Activated naive CD4-positive, alpha-beta T cell treated with anti-CD3 and anti-CD28 coated beads, Interleukin-2, amount 50 U/mL, for 24 hours (primary cell): ENCODE data around the gene TMEM150C.
"Not testable (repeated sequence)": the region's sequence is repeated elsewhere in the genome, so short reads cannot be mapped to it uniquely, and the experiment has no call there.

Source experiments
- H3K27ac Mint-ChIP-seq: one replicate; pipeline ENCODE4 v1.8.0; 2021; ENCODE audit warnings: mild to moderate bottlenecking, mixed read lengths
- H3K27me3 Mint-ChIP-seq: one replicate; pipeline ENCODE4 v1.8.0; 2021; ENCODE audit warnings: mixed read lengths
- H3K36me3 Mint-ChIP-seq: one replicate; pipeline ENCODE4 v1.8.0; 2021; ENCODE audit warnings: mixed read lengths
- H3K4me1 Mint-ChIP-seq: one replicate; pipeline ENCODE4 v1.8.0; 2021; ENCODE audit warnings: mixed read lengths
- H3K4me3 Mint-ChIP-seq: one replicate; pipeline ENCODE4 v1.8.0; 2021; ENCODE audit warnings: mild to moderate bottlenecking, mixed read lengths
- H3K9me3 Mint-ChIP-seq: one replicate; pipeline ENCODE4 v1.8.0; 2021; ENCODE audit warnings: mixed read lengths

TMEM150C gene

DNA sequence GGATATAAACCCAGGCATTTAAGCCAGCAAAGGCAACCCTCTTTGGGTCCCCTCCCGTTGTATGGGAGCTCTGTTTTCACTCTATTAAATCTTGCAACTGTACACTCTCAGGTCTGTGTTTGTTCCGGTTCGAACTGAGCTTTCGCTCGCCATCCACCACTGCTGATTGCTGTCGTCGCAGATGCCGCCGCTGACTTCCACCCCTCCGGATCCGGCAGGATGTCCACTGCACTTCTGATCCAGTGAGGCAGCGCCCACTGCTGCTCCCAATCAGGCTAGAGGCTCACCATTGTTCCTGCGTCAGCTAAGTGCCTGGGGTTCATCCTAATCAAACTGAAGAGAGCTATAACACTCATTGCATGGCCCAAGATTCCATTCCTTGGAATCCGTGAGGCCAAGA lies 82.2 kb downstream of the TMEM150C start:
- H3K27me3 Mint-ChIP-seq, result no peaks in the 10 kb centered on the region
- peaks cover 15% of the 10 kb centered on the region for H3K36me3 Mint-ChIP-seq
- no peaks in the 10 kb centered on the region for H3K4me1 Mint-ChIP-seq
- no peaks in the 10 kb centered on the region for H3K9me3 Mint-ChIP-seq
- H3K27ac Mint-ChIP-seq, result no peak overlapping the region
- no peak overlapping the region for H3K4me3 Mint-ChIP-seq

DNA sequence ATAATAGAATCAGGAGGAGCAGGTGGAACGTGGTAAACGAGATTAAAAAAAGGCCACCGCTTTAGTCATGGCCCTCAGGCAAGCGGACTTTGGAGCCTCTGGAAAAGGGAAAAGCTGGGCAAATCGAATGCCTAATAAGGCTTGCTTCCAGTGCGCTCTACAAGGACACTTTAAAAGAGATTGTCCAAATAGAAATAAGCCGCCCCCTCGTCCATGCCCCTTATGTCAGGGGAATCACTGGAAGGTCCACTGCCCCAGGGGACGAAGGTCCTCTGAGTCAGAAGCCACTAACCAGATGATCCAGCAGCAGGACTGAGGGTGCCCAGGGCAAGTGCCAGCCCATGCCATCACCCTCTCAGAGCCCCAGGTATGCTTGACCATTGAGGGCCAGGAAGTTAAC lies 84.3 kb downstream of the TMEM150C start:
- H3K4me3 Mint-ChIP-seq, H3K27ac Mint-ChIP-seq, H3K9me3 Mint-ChIP-seq, H3K4me1 Mint-ChIP-seq, H3K27me3 Mint-ChIP-seq: not testable (repeated sequence)
- H3K36me3 Mint-ChIP-seq, result peaks cover 13% of the 10 kb centered on the region

DNA sequence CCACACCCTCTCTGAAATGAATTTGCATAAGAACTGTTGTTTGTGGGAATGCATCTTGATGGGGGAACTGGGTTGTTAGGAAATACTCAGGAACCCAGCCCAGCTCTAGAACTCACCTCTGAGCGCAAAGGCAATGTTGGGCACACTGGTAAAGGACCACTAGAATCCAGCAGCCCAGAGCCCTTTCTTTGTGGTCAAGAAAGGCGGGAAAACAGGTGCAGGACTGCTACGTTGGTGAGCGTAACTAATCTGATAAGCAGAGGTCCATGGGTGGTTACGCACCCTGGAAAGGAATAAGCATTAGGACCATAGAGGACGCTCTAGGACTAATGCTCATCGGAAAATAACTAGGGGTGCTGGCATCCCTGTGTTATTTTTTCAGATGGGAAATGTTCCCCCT lies 85.9 kb downstream of the TMEM150C start:
- not testable (repeated sequence) for H3K27ac Mint-ChIP-seq, H3K4me3 Mint-ChIP-seq, H3K9me3 Mint-ChIP-seq, H3K36me3 Mint-ChIP-seq, H3K4me1 Mint-ChIP-seq, H3K27me3 Mint-ChIP-seq

DNA sequence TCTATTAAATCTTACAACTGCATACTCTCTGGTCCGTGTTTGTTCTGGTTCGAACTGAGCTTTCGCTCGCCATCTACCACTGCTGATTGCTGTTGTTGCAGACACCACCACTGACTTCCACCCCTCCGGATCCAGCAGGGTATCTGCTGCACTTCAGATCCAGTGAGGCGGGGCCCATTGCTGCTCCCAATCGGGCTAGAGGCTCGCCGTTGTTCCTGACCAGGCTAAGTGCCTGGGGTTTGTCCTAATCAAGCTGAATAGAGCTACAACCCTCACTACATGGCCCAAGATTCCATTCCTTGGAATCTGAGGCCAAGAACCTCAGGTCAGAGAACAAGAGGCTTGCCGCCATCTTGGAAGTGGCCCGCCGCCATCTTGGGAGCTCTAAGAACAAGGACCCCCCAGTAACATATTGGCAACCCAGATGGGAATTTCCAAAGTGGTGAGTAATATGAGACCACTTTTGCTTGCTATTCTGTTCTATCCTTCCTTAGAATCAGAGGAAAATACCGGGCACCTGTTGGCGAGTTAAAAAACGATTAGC lies 88.1 kb downstream of the TMEM150C start:
- Mint-ChIP-seq H3K4me1 (no peaks in the 10 kb centered on the region), H3K36me3 (peaks cover 1% of the 10 kb centered on the region), H3K27ac (no peak overlapping the region), H3K9me3 (no peaks in the 10 kb centered on the region), H3K4me3 (no peak overlapping the region), H3K27me3 (no peaks in the 10 kb centered on the region)

DNA sequence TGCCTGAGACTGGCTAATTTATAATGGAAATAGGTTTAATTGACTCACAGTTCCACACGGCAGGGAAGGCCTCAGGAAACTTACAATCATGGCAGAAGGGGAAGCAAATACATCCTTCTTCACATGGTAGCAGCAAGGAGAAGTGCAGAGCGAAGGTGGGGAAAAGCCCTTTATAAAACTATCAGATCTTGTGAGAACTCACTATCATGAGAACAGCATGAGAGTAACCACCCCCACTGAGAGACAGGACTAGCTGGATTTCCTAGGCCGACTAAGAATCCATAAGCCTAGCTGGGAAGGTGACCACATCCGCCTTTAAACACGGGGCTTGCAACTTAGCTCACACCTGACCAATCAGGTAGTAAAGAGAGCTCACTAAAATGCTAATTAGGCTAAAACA lies 88.7 kb downstream of the TMEM150C start:
- H3K4me3 Mint-ChIP-seq, H3K27me3 Mint-ChIP-seq, H3K27ac Mint-ChIP-seq, H3K4me1 Mint-ChIP-seq, H3K36me3 Mint-ChIP-seq, H3K9me3 Mint-ChIP-seq: not testable (repeated sequence)

DNA sequence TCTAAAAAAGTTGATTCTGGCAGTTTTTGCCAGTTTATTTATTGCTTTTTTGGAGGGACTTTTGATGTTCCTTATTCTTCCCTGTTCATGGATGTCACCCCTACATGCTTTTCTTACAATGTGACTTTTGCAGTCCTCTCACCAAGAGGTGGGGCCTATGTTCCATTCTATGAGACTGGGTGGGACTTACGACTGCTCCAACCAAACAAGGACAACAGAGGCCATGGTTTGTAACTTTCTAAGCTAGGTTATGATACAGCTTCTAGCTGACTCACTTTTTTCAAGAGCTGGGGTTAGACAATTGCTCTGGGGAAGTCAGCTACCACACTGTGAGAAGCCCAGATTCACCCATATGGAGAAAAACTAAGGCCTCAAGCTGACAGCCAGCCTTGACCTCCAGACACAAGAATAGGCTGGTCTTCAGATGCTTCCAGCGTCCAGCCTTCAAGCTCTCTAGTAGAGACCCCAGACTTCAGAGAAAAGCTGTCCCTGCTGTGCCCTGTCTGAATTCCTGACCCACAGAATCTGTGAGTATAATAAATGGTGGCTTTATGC lies 91.9 kb downstream of the TMEM150C start:
- Mint-ChIP-seq H3K4me1 (no peaks in the 10 kb centered on the region), H3K27me3 (no peaks in the 10 kb centered on the region), H3K9me3 (no peaks in the 10 kb centered on the region), H3K36me3 (peaks cover 7% of the 10 kb centered on the region), H3K27ac (no peak overlapping the region), H3K4me3 (no peak overlapping the region)

DNA sequence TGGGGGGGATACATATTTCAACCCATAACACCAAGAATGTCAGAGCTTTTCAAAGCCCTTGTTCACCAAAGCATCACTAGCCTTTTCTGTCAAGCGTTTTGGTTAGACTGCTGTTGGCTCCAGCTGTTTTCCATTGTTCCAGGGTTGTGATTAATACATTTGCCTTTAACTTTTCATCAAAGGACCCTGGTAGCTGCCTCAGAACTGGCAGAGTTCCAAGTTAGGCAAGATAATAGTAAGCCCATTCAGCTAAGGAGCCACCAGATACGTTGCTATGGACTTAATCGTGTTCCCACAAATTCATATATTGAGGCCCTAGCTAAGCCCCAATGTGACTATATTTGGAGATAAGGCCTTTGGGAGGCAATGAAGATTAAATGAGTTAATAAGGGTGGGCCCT lies 94.3 kb downstream of the TMEM150C start:
- H3K36me3 Mint-ChIP-seq, result peaks cover 12% of the 10 kb centered on the region
- no peak overlapping the region for H3K27ac Mint-ChIP-seq
- H3K27me3 Mint-ChIP-seq, result no peaks in the 10 kb centered on the region
- peaks cover 3% of the 10 kb centered on the region for H3K4me1 Mint-ChIP-seq
- no peaks in the 10 kb centered on the region for H3K9me3 Mint-ChIP-seq
- no peak overlapping the region for H3K4me3 Mint-ChIP-seq

DNA sequence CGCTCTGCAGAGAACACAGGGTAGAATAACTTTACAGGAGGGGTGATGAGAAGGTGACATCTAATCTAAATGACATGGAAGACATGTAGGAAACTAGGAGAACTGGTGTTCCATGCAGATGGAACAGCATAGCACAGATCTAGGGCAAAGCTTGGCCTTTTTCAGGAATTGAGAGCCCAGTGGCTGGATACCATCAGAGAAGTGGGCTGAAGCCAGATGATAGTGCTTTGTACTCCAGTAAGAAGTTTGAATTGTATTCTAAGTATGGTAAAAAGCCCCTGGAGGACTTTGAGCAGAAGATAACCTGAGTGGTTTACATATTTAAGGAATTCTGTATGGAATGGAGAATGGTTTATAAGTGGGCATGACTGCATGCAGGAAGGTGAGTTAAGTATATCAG lies 98.6 kb downstream of the TMEM150C start:
- H3K4me1 Mint-ChIP-seq, result peaks cover 12% of the 10 kb centered on the region
- H3K9me3 Mint-ChIP-seq, result no peaks in the 10 kb centered on the region
- H3K27ac Mint-ChIP-seq, result no peak overlapping the region
- peaks cover 15% of the 10 kb centered on the region for H3K36me3 Mint-ChIP-seq
- H3K4me3 Mint-ChIP-seq, result no peak overlapping the region
- no peaks in the 10 kb centered on the region for H3K27me3 Mint-ChIP-seq

DNA sequence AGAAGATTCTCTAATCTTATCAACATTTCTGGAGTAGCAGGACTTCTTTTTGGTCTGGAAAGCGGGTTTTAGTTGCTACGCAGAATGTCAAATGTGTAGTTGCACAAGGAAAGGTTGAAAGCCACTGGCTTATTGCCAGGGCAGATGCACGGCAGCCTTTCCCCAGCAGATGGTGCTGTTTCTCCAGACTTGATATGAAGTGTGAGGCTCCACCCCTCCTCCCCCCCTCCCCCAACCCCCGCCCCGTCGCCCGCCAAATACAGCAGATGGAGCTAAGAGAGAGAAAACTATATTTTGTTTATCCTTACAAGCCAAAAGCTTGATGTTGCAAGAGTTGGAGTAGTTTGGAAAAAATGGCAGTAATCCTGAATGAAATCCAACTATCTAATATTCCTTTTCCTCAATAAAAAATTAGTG lies 99.4 kb downstream of the TMEM150C start:
- Mint-ChIP-seq H3K36me3 (peaks cover 13% of the 10 kb centered on the region), H3K27me3 (no peaks in the 10 kb centered on the region), H3K4me3 (no peak overlapping the region), H3K27ac (no peak overlapping the region), H3K9me3 (no peaks in the 10 kb centered on the region), H3K4me1 (peaks cover 12% of the 10 kb centered on the region)

DNA sequence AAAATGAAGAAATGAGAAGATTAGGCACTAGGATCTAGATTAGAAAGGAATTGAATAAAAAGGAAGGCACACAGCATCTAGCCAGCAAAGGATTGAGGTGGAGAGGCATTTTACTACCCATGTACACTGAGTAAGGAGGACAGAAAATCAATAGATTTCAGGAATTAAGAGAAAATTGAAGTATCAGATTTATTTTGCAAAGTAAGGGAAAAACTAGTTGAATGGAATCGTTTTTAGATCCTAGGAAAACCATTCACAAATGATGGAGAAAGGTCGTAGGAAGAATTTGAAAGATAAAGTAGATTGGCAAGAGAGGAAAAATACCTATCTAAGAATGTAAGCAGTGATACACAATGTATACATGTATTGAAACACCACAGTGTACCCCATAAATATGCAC lies 100.1 kb downstream of the TMEM150C start:
- H3K27me3 Mint-ChIP-seq, result no peaks in the 10 kb centered on the region
- peak overlapping the region; percentile 60 for H3K27ac Mint-ChIP-seq
- peaks cover 13% of the 10 kb centered on the region for H3K36me3 Mint-ChIP-seq

DNA sequence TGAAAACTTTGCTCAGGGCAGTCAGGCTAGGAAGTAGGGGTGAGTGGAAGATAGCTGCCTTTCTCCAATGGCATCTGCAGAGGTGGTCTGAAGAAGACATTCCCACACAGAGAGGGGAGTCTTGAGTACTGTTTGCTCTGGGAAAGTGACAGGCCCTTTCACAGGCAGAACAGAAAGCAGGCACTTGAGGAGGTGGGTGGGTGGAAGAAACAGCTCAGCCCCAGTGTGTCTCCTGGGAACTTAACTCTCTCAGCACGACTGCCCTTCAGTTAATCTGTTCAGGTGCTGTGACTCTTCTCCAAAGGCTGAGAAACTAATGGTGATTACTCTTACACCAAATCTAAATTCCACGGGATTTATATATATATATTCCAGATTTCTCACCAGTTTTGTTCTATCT lies 103.1 kb downstream of the TMEM150C start:
- peaks cover 9% of the 10 kb centered on the region for H3K4me1 Mint-ChIP-seq
- H3K4me3 Mint-ChIP-seq, result no peak overlapping the region
- no peaks in the 10 kb centered on the region for H3K27me3 Mint-ChIP-seq
- peaks cover 10% of the 10 kb centered on the region for H3K36me3 Mint-ChIP-seq
- no peaks in the 10 kb centered on the region for H3K9me3 Mint-ChIP-seq
- H3K27ac Mint-ChIP-seq, result peak overlapping the region; percentile 49

More for the DNA sequence above, 100.1 kb downstream of the TMEM150C start:
- Mint-ChIP-seq H3K9me3 (no peaks in the 10 kb centered on the region), H3K4me1 (peaks cover 12% of the 10 kb centered on the region), H3K4me3 (no peak overlapping the region)

DNA sequence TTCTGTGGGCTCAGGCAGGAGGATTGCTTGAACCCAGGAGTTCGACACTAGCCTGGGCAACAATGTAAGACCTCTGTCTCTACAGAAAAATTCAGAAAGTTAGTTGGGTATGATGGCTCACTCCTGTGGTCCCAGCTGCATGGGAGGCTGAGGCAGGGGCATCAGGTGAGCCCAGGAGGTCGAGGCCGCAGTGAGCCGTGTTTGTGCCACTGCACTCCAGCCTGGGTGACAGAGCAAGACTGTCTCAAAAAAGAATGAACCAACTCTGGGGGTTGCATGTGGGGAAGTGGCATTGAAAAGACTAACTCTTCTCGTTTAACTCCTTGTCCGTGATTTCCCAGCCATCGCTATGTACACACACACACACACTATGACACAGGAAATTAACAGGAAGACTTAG lies 104.5 kb downstream of the TMEM150C start:
- no peaks in the 10 kb centered on the region for H3K27me3 Mint-ChIP-seq
- no peaks in the 10 kb centered on the region for H3K9me3 Mint-ChIP-seq
- H3K27ac Mint-ChIP-seq, result peak overlapping the region; percentile 30
- peaks cover 12% of the 10 kb centered on the region for H3K4me1 Mint-ChIP-seq
- H3K4me3 Mint-ChIP-seq, result no peak overlapping the region
- H3K36me3 Mint-ChIP-seq, result peaks cover 14% of the 10 kb centered on the region

DNA sequence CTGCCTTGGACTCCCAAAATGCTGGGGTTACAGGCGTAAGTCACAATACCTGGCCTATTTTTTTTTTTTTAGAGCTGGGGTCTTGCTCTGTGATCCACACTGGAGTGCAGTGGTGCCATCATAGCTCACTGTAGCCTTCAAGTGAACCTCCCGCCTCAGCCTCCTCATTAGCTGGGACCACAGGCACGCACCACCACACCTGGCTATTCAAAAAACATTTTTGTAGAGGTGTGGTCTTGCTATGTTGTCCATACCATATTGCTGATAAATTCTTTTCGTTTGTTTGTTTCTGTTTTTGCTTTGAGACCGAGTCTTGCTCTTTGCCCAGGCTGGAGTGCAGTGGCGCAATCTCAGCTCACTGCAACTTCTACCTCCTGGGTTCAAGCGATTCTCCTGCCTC lies 109.8 kb downstream of the TMEM150C start:
- H3K27me3 Mint-ChIP-seq, result no peaks in the 10 kb centered on the region
- peaks cover 7% of the 10 kb centered on the region for H3K4me1 Mint-ChIP-seq
- H3K4me3 Mint-ChIP-seq, result no peak overlapping the region
- no peak overlapping the region for H3K27ac Mint-ChIP-seq
- H3K9me3 Mint-ChIP-seq, result no peaks in the 10 kb centered on the region
- peaks cover 18% of the 10 kb centered on the region for H3K36me3 Mint-ChIP-seq

DNA sequence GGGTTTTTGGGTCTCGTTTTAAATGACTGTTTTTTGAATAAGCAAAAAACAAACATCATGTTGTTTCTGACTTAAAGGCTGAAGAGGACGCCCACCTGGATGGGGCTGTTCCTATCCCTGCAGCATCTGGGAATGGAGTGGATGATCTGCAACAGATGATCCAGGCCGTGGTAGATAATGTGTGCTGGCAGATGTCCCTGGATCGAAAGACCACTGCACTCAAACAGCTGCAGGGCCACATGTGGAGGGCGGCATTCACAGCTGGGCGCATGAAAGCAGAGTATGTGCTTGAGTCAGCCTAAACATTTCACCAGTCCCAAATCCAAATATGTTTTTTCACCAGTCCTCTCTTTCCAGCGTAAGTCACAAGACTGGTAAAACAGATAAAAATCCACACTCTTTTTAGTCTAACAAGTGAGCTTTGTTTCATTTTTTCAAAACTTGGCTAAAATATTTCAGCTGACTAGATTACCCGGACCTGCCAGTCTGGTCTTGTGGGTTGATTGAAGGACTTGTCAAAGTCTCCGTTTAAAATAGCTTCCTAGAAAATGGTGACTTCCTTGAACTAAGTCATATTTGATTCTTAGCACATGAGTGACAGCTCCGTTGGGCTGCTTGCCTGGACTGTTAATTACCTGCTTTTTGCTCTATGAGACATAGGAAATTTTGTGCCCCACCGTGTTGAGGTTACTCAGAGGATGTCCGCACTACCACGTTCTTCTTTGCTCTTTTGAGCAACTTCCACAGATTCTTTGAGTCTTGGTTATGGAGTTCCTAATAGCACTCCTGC lies 110.6 kb downstream of the TMEM150C start:
- Mint-ChIP-seq H3K9me3 (no peaks in the 10 kb centered on the region), H3K4me3 (no peak overlapping the region), H3K27me3 (no peaks in the 10 kb centered on the region), H3K27ac (no peak overlapping the region), H3K36me3 (peaks cover 15% of the 10 kb centered on the region), H3K4me1 (peaks cover 7% of the 10 kb centered on the region)

DNA sequence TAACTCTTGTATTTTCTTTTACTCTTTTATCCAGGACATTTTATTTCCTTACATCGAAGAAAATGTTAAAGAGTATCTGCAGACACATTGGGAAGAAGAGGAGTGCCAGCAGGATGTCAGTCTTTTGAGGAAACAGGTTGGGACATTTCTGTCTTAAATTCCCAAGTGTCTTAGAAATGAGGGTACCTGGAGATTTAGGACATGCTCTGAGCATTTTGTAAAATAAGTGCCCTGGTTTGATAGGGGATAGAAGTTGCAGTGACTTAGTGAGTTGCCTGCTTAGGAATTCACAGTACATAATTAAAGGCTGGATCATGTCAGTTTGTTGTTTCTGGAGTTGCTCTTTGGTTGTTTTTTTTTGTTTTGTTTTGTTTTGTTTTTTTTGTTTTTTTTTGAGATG lies 113.9 kb downstream of the TMEM150C start:
- no peaks in the 10 kb centered on the region for H3K27me3 Mint-ChIP-seq
- H3K4me1 Mint-ChIP-seq, result peaks cover 22% of the 10 kb centered on the region
- H3K36me3 Mint-ChIP-seq, result peaks cover 9% of the 10 kb centered on the region
- no peaks in the 10 kb centered on the region for H3K9me3 Mint-ChIP-seq
- no peak overlapping the region for H3K4me3 Mint-ChIP-seq
- H3K27ac Mint-ChIP-seq, result no peak overlapping the region

DNA sequence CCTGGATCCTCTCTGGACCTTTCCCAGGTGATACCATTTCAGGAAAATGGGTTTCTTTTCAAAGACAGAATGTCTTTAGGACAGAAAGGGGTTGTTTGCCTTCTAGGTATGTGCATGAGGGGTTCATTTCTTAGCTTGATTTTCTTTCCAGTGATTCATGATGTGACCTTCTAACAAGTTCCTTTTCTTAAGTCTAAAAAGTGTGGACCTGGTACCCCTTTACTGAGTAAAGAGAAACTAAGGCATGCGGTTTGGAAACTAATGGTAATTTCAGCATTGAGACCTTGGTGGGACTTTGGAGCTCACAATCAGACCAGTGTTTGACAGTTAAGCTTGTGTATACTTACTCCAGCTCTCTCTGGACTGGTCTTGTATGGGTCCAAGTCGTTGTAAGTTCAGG lies 122.7 kb downstream of the TMEM150C start:
- Mint-ChIP-seq H3K36me3 (peaks cover 27% of the 10 kb centered on the region), H3K9me3 (no peaks in the 10 kb centered on the region), H3K27me3 (no peaks in the 10 kb centered on the region), H3K27ac (peak overlapping the region; percentile 77), H3K4me3 (peak overlapping the region; percentile 19), H3K4me1 (peaks cover 69% of the 10 kb centered on the region)
